GM18505 (cell line): ENCODE measurements around the gene DUSP7.

Source experiments
- ATAC-seq: cut with Tn5 transposase; IDR thresholded peaks from one replicate; pipeline ENCODE4 v1.9.1; 2021; ENCODE audit not compliant: unreplicated experiment
- POLR2A ChIP-seq: IDR thresholded peaks from 4 replicates; pipeline ENCODE4 v1.6.1; 2011; ENCODE audit warnings: borderline replicate concordance; ENCODE audit not compliant: insufficient read depth, insufficient read length; ENCODE audit errors: extremely low read depth

Gene DUSP7

DNA sequence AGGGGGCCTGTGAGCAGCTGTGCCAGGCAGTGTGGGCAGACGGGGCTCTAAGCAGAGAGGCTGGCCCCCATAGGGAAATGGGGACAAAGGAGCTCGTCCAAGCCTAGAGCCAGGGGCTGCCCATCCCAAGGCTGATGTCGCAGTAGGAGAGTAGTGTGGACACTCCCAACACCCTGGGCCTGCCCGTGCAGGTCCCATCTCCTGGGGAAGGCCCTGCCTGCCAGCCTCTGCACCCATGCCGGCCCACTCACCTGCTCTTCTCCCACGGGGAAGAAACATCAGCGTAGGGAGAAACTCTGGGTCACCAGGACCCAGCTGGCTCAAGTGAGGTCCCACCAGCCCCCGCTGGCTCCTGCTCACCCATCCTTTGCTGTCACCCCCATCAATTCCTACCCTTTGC is 10.7 kb upstream of the DUSP7 start:
- no peak for ATAC-seq
- TF ChIP-seq POLR2A: no peak

DNA sequence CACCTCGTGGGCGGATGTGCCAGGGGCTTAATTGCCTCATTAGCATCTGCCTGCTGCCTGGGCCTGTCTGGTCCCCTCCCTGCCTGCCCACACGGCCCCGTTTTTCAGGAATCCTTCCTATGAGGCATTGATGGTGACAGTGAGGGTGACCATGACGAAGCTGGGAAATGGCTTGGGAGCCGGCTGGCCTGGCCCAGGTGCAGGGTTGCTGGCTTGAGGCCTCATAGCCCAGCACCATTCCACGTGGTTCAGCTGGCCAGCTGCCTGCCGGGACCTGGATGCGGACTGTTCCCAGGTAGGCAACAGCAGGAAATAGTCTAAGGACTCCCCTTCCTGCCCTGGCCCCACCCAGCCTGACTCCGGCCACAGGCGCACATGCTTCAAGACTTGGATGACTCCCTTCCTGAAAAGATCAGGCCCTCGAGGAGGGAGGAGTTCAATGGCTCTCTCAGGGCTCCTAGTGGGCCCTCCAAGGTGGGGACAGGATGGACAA is 8.9 kb upstream of the DUSP7 start:
- TF ChIP-seq POLR2A: no peak

DNA sequence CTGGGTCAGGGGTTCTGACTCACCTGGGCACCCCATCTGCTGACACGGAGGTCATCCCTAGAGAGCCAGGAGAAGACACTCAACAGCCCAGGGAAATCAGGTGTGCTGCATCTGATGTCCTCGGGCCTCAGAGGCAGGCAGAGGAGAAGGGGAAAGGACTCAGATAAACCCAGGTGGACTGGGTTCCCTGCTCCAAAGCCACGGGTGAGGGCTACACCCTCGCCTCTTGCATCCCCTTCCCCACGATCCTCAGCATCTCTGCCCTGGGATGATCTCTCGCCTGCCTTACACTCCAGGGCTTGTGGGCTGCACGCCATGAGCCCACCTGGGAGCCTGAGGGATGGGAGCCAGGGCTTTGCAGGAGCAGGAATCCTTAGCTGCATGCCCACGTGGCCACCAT is 8.2 kb upstream of the DUSP7 start:
- no peak for ATAC-seq
- no peak for TF ChIP-seq POLR2A

More for the DNA sequence above, 8.9 kb upstream of the DUSP7 start:
- ATAC-seq: no peak

DNA sequence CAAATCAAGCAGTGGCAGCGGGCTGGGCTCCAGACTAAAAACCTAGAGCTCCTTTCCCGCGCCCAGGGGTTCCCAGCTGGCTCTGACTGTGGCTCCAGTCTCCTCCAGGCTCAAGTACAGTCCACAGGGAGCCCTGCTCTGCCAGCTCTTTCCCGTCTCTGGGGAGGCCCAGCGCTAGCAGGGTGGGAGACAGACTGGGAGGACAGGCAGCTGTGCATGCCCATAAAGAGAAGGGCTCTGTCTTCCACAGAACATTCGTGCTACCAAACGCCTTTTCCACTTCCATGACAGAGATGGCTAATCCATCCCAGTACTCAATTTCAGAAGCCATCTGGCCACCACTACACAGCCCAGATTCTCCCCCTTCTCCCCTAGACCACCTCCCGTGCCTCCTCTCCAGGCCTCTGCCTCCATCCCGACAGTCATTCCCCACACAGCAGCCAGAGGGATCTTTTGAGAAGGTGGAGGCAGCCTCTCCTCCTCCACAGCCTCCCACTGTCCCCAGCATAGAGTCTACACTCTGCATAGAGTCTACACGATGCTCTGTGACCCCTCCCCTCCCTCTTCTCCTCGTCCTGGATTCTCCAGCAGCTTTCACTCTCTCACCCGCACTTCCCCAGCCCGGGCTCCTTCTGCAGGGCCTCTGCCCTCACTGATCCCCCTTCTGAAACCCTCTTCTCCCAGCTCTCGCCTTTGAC is 6.8 kb upstream of the DUSP7 start:
- TF ChIP-seq POLR2A: no peak
- ATAC-seq: no peak

DNA sequence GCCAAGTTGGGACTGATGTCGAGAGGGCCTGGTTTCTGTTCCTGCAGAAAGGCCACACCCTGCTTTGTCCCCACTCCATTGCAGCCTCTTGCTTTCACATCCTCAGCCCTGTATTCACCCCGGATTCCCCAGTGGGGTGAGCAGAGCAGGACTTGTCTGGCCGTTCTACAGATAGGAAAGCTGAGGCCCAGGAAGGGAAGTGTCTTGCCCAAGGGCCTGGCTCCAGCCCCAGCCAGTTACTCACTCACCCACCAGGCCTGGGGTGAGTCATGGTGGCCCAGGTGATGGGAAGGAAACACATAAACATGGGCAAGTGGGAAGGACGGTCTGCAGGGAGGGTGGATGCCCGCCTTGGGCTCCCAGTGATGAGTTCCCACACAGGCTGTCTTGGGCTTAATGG is 6.1 kb upstream of the DUSP7 start:
- ATAC-seq: no peak
- no peak for TF ChIP-seq POLR2A

DNA sequence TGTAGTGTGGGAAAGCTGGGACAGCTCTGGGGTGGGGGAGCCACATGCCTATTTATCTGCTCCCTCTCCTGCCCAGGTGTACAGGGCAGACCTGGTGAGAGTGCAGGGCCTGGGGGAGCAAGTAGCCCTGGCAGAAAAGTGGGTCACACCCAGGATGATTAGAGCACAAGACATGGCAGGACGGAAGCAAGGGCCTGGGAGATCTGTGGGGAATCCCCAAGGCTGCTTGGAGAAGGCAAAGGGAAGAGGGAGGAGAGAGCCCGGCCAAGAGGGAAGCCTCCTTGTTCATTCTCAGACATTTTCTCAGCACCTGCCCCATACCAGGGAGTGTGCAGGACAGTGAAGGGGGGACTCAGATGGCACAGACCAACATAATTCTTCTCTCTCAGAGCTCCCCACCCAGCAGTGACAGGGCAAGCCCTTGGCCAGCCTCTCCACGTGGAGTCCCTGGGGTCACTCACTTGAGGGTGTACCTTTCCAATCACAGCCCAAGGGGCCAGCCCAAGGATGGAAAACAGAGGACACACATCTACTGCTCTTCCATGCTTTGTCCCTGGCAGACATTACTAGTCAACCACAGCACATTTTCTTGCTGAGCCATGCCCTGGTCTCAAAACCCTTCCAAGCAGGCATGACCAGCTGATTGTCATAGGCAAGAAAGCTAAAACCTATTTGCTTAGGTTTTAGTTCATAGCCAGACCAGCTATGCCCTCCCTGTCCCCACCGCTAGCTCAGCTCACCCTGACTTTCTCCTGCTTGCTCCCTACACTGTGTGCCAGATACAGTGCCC is 4.9 kb upstream of the DUSP7 start:
- no peak for TF ChIP-seq POLR2A

DNA sequence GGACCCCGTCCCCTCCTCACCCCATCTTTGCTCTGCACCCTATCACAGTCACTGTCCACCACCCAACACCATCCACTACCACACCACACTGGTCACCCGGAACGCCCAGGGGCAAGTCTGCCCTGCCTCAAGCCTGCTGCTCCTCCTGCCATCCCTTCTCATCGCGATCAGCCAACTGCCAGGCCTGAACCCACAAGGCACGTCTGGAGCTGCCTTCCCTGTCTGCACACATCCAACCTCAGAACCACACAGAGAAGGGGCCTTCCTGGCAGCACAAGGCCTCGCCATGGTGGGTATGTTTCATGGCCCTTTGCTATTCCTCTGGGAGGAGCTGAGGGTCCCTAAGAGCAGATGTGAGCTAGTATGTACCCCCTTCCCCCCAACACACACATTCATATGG is 3.4 kb upstream of the DUSP7 start:
- no peak for TF ChIP-seq POLR2A
- ATAC-seq: no peak

More for the DNA sequence above, 4.9 kb upstream of the DUSP7 start:
- ATAC-seq: no peak

DNA sequence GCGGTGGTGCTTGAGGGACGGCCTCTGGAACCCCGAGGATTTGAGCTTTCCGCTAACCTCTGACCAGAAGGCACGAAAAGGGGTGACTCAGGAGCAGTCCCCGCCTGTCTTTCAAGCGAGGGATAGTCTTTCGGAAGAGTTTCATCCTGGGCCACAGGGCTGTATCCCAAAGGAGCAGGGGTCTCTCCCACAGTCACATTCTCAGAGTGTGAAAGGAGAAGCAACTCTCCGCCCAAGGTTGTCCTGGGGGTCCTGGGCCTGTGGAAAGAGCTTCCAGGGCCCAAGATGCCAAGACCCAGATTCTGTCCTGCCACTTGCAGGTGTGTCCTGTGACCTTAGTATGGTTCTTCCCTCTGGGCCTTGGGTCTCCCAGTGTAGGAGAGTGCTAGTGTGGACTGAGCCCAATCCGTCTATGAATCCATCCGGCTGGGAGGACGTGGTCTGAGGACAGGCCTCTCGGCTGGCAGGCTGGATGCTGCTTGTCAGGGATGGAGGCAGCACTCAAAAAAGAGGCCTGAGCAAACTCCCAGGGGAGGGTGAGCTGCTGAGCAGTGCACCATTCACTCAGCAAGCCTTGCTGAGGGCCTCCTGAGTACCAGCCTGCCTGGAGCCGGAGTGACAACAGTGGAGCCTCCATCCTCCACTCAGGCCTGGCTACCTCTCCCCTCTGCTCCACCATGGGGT is 1.6 kb upstream of the DUSP7 start:
- no peak for TF ChIP-seq POLR2A
- ATAC-seq: no peak

DNA sequence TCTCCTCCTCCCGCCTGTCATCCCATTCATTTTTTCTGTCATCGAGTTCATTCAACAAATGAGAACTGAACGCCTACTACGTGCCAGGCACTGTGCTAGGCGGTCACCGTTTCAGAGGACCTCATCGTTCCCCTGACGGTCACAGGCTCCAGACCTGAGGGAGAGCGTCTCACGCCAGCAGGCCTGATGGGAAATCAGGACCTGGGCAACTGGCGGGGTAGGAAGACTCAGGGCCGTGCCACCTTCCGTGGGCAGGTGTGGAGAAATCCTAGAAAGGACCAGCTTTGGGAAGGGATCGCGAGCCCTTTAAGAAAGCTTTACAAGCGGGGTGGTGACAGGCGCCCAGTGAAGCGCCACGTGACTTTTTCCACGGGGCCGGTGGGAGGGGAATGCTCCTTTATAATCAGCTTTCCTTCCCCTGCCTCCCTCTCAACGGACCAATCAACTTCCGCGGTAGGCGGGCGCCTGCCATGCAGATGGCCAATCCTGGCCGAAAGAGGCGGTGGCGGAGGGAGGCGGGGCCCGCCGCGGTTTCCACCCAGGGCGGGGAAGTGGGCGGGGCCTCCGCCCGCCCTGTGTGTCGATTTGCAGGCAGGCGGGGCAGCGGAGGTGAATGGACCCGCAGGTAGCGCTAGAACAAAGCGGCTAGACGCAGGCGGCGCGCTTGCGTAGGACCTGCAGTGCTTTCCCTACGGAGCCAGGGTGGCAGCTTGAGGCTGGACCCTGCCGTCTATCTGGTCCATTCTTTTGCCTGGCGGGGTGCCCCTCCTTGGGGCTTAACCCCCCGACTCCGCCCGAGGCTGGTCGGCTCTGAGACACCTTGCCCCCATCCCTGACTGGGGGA is 819 bp upstream of the DUSP7 start:
- peak; percentile 65 for TF ChIP-seq POLR2A

DNA sequence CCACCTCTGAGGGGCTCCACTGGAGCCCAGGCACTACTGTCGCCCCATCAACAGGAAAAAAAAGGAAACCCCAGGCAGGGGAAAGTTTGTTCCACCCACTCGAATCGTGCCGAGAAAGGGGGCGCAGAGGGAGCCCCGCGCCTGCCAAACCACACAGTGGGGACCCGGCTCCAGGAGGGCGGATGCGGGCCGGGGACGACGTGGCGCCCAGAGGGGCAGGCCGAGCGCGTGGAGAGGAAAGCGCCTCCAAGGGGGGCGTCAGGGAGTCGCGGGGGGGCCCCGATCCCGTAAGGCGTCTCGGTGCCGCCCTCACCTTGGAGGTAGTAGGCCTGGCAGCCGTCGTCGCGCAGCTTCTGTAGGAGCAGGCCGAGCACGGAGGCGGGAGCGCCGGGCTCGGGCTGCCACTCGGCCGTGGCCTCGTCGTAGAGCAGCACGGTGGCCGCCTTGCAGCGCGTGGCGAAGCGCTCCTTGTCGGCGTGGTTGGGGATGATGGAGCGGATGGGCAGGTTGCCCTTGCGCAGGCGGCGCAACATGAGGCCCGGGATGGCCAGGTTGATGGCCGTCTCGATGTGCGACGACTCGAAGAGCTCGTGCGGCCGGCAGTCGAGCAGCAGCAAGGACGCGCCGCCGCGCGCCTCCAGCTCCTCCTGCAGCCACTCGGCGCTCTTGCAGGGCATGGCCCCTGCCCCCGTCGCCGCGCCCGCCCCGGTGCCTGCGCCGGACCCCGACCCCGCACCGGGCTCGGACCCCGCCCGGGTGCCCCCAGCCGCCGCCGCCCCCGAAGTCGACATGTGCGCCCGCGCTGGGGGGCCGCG is 627 bp downstream of the DUSP7 start:
- peak; percentile 18 for ATAC-seq
- peak; percentile 29 for TF ChIP-seq POLR2A

More for the DNA sequence above, 819 bp upstream of the DUSP7 start:
- ATAC-seq: peak; percentile 72

DNA sequence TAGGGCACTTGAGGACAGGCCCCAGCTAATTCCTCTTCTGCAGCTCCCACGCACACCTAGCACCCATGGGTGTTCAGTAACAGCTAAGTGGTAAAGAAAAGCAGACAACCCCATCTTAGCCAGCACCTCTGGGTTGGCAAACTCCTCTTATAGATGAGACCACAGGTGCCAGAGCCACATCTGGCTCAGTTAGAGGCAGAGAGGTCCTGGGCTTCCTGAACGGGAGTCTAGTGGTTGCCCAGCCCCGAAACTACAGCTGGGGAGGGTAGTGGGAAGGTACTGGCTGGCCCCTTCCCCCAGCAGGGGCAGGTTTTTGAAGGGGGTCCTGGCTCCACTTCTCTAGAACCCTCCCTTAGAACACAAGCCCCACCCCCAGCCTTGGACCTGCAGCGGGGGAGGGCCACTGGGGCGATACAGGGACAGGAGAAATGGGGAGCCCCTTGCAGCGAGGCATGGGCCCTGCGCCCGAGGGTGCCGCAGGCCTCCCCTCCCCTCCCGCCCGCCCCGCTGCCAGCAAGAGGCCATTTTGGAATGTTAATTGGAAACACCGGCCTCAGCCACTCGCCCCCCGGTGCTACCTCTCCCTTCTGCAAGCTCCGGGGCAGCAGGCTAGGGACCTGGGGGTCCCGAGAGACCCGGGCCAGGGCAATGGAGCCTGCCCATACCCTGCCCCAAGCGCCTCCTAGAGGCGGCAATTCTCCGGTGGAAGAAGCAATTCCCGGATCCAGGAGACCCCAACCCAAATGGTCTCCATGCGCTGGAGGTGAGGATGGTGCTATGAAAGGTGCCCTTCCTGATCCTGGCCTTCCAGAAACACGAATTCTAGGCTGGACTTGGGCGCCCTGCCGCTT is 1.5 kb downstream of the DUSP7 start:
- no peak for TF ChIP-seq POLR2A
- no peak for ATAC-seq
